ENCODE data around the gene CYP51A1. TPM values are rescaled to one million over a fixed set of nuclear protein-coding genes. Genes with fewer than 3 reads are reported as not detected.

CYP51A1 gene
- total and polyA plus RNA-seq, 2 of the 13 experiments (the other 11 are each of a cell fraction or from before 2014, with no cell fraction given) = 15.4 to 260 TPM

DNA sequence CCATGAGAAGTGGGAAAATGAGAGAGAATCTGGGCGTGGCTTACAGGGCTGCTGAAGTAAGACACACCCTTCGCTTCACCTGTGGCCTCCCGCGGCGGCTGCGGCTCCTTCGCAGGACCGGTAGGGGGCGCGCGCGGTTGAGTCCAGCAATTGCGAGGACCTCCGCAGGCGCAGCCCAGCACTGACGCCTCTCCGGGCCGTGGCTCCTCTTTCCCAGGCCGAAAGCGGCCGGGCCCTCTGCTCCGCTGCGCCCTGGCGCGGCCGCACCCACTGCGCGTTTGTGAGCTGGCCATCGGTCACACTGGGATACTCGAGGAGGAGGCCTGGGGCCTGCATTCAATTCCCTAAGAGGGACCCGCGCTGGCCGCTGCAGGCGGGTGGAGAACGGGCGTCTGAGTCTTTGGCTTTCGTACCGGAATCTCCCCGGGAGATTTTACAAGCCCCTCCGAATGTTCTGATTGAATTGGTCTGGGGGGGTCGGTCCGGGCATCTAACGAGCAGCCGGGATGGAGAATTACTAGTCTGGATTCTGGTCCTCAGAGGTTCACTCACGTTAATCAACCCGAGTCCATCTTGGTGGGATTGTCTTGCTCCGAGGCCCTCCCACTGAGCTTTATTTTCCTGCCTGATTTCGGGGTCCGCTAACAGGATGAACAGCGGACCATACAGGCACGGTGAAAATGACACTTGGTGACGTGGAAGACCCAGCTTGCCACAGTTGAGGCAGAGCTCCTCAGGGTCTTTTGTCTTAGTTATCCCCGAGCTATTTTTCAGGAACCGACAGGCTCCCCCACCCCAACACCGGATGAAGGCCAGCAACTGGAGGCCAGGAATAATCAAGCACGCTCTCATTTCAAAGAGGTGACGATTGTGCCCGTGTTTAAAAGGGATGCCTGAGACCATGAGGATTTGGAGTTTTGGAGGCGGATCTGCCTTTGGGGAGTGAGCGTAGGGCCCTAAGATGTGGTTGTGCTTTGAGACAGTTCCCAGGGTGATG, 44.9 kb upstream of the CYP51A1 start, which contains the start of gene LRRD1 (continued):
- no peak for TF ChIP-seq GLI4 (CRISPR knock-in tag; IDR thresholded peaks at IDR 0.05; ENCODE audit: borderline replicate concordance)
- TF ChIP-seq ZNF746 (CRISPR knock-in tag; IDR thresholded peaks at IDR 0.05) = no peak
- no peak for TF ChIP-seq CHD2 (IDR thresholded peaks at IDR 0.05; ENCODE audit: low read depth, low read length)
- peak; percentile 55; the same call in 1 of the 2 replicates for TF ChIP-seq FOXA3 (CRISPR knock-in tag; IDR thresholded peaks at IDR 0.05)
- no peak for TF ChIP-seq ZNF567 (CRISPR knock-in tag; IDR thresholded peaks at IDR 0.05; ENCODE audit: borderline replicate concordance)
- TF ChIP-seq POGZ (CRISPR knock-in tag; IDR thresholded peaks at IDR 0.05) = peak; percentile 68; the same call in 1 of the 2 replicates
- TF ChIP-seq NKX3-1 (CRISPR knock-in tag; IDR thresholded peaks at IDR 0.05) = peak; percentile 26; the same call in 1 of the 2 replicates
- TF ChIP-seq MZF1 (CRISPR knock-in tag; IDR thresholded peaks at IDR 0.05; ENCODE audit: borderline replicate concordance) = no peak
- no peak for TF ChIP-seq ZBTB14 (CRISPR knock-in tag; IDR thresholded peaks at IDR 0.05)
- TF ChIP-seq, protein P1, sequence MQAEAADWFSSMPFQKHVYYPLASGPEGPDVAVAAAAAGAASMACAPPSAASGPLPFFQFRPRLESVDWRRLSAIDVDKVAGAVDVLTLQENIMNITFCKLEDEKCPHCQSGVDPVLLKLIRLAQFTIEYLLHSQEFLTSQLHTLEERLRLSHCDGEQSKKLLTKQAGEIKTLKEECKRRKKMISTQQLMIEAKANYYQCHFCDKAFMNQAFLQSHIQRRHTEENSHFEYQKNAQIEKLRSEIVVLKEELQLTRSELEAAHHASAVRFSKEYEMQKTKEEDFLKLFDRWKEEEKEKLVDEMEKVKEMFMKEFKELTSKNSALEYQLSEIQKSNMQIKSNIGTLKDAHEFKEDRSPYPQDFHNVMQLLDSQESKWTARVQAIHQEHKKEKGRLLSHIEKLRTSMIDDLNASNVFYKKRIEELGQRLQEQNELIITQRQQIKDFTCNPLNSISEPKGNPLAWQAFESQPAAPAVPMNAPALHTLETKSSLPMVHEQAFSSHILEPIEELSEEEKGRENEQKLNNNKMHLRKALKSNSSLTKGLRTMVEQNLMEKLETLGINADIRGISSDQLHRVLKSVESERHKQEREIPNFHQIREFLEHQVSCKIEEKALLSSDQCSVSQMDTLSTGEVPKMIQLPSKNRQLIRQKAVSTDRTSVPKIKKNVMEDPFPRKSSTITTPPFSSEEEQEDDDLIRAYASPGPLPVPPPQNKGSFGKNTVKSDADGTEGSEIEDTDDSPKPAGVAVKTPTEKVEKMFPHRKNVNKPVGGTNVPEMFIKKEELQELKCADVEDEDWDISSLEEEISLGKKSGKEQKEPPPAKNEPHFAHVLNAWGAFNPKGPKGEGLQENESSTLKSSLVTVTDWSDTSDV (CRISPR knock-in tag; IDR thresholded peaks at IDR 0.05) = 0 out of 2 replicates have a peak, but pooled peaks have one; percentile 57
- TF ChIP-seq PBX2 (CRISPR knock-in tag; IDR thresholded peaks at IDR 0.05) = no peak
- no peak for TF ChIP-seq ZFP62 (CRISPR knock-in tag; IDR thresholded peaks at IDR 0.05)
- peak; percentile 89 for TF ChIP-seq KDM2A (CRISPR knock-in tag; IDR thresholded peaks at IDR 0.05; ENCODE audit: borderline replicate concordance, low read depth)
- peak; percentile 42; the same call in 1 of the 2 replicates for TF ChIP-seq YEATS2 (CRISPR knock-in tag; IDR thresholded peaks at IDR 0.05; ENCODE audit: borderline replicate concordance)
- no peak for TF ChIP-seq ONECUT2 (CRISPR knock-in tag; IDR thresholded peaks at IDR 0.05)
- TF ChIP-seq ZNF260 (CRISPR knock-in tag; IDR thresholded peaks at IDR 0.05; ENCODE audit: borderline replicate concordance, low read depth) = no peak
- no peak for TF ChIP-seq MXD1 (CRISPR knock-in tag; IDR thresholded peaks at IDR 0.05)
- TF ChIP-seq ZMAT3 (CRISPR knock-in tag; conservative IDR thresholded peaks at IDR 0.05) = peak; percentile 27; the same call in 1 of the 2 replicates
- TF ChIP-seq, protein P2, sequence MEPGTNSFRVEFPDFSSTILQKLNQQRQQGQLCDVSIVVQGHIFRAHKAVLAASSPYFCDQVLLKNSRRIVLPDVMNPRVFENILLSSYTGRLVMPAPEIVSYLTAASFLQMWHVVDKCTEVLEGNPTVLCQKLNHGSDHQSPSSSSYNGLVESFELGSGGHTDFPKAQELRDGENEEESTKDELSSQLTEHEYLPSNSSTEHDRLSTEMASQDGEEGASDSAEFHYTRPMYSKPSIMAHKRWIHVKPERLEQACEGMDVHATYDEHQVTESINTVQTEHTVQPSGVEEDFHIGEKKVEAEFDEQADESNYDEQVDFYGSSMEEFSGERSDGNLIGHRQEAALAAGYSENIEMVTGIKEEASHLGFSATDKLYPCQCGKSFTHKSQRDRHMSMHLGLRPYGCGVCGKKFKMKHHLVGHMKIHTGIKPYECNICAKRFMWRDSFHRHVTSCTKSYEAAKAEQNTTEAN (CRISPR knock-in tag; conservative IDR thresholded peaks at IDR 0.05) = no peak
- peak; percentile 77 for TF ChIP-seq KMT2A (CRISPR knock-in tag; IDR thresholded peaks at IDR 0.05)
- no peak for TF ChIP-seq NPAS2 (CRISPR knock-in tag; IDR thresholded peaks at IDR 0.05; ENCODE audit: borderline replicate concordance)
- no peak for TF ChIP-seq MED8 (CRISPR knock-in tag; IDR thresholded peaks at IDR 0.05; ENCODE audit: insufficient replicate concordance)

Data from HepG2 (cell line).